Right lung (tissue), 5 donors: Measurements from ENCODE around the gene VWA8. TPM values are rescaled to one million over a fixed set of nuclear protein-coding genes. Genes with fewer than 3 reads are reported as not detected.
"Not testable (repeated sequence)": the region's sequence is repeated elsewhere in the genome, so short reads cannot be mapped to it uniquely, and the experiment has no call there.

Source experiments
- DNase-seq, 2 donors: peaks; one replicate each; pipeline ENCODE4 v3.0.0-alpha.2; 2013
- polyA plus RNA-seq, 5 donors: library from polyadenylated mRNA; unstranded; fragments of 120-200 nt; gene quantifications; one replicate each; pipeline versions ENCODE4 v1.2.1 to v1.2.3, GENCODE V29; 2013; ENCODE audit warnings: inconsistent platforms in 1 of 5, low replicate concordance in 1 of 5; ENCODE audit not compliant: insufficient read length in 5 of 5, insufficient read depth in 1 of 5

VWA8 gene
- polyA plus RNA-seq, 5 donors = 8.5 to 14.9 (median 13.9) TPM

- DNase-seq = not testable (repeated sequence)
These were observed 313.1 kb downstream of the VWA8 start for GRCh38 chr13:41647699-41648313.

DNA sequence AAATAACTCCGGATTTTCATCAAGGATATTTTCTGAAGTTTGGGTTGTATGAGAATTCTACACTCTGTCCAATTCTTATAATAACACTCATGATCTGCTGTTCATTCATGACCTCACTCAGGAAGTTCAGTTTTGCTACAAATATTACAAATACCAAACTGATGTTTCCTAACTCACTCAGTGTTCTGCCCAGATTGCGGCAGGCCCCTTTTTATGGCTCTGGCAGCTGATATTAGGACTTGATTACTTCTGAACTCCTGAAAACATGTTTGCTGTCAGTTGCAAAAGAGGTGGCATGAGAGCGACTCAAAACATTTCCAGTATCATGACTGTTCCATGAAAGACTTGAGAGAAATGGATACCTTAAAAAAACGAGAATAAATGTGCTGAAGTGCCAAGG lies 315.6 kb downstream of the VWA8 start:
- peak; percentile 64 to 72 for DNase-seq

DNA sequence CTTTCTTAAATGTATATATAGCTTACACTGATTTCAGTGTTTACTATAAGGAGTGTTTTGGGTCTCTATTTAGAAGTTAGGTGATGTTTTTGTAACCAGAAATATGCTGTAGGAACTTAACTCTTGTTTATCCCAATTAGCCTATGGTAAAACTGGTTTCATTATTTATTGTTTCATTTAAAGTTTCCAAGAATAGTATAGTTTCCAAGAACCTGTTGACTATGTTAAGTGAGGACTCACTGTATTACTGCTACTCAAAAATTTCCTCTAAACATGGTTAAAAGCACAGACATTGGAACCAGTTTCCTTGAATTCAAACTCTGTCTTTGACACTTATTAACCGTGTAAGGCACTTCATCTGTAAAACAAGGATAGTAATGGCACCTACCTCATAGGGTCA lies 316.2 kb downstream of the VWA8 start:
- no peak for DNase-seq

- no peak for DNase-seq
These were observed 317.4 kb downstream of the VWA8 start for GRCh38 chr13:41643507-41643906.

DNA sequence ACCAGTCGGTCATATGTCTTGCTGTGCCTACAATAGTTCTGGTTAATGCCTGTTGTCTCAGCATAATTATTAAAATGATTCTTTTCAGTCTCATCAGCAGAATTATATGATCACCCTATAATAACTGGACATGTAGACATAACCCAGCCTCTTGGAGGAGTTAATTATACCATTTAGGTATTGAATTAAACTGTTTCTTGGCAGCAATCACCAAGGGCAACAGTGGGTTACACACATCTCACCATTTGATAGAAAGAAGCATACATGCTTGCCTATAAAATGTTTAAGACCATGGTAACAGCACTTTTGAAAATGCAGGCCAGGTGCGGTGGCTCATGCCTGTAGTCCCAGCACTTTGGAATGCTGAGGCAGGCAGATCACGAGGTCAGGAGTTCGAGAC lies 318.9 kb downstream of the VWA8 start:
- DNase-seq = no peak

- no peak for DNase-seq
These were observed 319.5 kb downstream of the VWA8 start for GRCh38 chr13:41641429-41641828.

- no peak for DNase-seq
These were observed 320.7 kb downstream of the VWA8 start for GRCh38 chr13:41639955-41640780.

GRCh38 chr13:41639237-41639904 lies 321.5 kb downstream of the VWA8 start:
- DNase-seq = no peak

DNA sequence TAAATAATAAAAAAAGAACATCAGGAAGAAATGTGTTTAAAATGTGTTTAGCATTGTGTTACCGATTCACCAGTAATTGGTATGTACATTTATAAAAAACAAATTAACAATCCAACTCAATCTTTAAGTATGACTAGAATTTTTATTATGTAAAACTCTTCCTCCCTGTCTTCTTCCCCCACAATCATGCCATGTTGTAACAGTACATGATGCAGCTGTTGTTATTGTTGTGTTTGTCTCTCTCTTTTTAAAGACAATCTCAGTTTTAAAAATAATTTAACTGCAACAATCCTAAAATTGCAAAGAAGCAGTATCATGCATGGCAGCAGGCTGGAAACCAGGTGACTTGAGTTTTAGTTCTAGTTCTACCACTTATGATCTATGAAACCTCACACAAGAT lies 323.3 kb downstream of the VWA8 start:
- DNase-seq = no peak

DNA sequence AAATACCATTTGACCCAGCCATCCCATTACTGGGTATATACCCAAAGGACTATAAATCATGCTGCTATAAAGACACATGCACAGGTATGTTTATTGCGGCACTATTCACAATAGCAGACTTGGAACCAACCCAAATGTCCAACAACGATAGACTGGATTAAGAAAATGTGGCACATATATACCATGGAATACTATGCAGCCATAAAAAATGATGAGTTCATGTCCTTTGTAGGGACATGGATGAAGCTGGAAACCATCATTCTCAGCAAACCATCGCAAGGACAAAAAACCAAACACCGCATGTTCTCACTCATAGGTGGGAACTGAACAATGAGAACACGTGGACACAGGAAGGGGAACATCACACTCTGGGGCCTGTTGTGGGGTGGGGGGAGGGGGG lies 323.9 kb downstream of the VWA8 start:
- not testable (repeated sequence) for DNase-seq

DNA sequence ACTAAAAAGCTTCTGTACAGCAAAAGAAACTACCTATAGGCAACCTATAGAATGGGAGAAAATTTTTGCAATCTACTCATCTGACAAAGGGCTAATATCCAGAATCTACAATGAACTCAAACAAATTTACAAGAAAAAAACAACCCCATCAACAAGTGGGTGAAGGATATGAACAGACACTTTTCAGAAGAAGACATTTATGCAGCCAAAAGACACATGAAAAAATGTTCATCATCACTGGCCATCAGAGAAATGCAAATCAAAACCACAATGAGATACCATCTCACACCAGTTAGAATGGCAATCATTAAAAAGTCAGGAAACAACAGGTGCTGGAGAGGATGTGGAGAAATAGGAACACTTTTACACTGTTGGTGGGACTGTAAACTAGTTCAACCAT lies 324.3 kb downstream of the VWA8 start:
- DNase-seq = not testable (repeated sequence)

- no peak for DNase-seq
These were observed 326.5 kb downstream of the VWA8 start for GRCh38 chr13:41634407-41634806.

GRCh38 chr13:41633776-41634175 lies 327.1 kb downstream of the VWA8 start:
- DNase-seq = no peak

DNA sequence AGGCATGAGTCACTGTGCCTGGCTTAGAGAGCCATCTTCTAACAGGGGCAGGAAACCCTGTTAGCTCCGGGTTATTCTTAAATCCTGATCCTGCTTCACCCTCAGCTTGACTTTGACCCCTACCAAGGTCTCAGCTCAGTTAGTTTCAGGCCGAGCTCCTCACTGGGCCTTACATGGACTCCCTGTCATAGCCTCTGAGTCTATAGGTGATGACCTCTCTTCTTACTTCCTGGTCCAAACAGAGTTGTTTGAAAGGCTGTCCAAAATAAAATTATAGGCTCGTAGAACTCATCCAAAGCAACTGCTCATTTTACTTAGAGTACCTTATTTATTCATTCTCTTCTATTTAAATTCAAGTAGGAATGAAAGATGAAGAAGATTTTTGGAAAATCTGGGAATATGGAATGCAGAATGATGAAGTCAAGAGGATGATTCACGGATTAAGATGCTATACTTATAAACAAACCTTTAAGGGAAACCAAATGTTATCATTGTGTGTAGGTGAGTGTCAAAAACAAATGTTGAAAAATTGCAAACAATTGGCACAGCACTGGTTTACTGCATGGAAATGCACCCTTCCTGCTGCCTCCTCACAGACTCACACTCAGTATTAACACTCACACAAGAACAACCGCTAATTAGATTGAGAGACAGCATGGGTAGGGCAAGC lies 329.5 kb downstream of the VWA8 start:
- no peak for DNase-seq

- no peak for DNase-seq
These were observed 333.5 kb downstream of the VWA8 start for GRCh38 chr13:41627425-41627824.

DNA sequence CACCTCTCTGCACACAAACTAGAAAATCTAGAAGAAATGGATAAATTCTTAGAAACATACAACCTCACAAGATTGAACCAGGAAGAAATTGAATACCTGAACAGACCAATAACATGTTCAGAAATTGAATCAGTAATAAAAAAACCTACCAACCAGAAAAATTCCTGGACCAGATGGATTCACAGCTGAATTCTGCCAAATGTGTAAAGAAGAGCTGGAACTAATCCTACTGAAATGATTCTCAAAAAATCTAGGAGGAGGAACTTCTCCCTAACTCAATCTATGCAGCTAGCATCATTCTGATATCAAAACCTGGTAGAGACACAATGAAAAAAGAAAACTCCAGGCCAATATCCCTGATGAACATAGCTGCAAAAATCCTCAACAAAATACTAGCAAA lies 336.9 kb downstream of the VWA8 start:
- DNase-seq = no peak

DNA sequence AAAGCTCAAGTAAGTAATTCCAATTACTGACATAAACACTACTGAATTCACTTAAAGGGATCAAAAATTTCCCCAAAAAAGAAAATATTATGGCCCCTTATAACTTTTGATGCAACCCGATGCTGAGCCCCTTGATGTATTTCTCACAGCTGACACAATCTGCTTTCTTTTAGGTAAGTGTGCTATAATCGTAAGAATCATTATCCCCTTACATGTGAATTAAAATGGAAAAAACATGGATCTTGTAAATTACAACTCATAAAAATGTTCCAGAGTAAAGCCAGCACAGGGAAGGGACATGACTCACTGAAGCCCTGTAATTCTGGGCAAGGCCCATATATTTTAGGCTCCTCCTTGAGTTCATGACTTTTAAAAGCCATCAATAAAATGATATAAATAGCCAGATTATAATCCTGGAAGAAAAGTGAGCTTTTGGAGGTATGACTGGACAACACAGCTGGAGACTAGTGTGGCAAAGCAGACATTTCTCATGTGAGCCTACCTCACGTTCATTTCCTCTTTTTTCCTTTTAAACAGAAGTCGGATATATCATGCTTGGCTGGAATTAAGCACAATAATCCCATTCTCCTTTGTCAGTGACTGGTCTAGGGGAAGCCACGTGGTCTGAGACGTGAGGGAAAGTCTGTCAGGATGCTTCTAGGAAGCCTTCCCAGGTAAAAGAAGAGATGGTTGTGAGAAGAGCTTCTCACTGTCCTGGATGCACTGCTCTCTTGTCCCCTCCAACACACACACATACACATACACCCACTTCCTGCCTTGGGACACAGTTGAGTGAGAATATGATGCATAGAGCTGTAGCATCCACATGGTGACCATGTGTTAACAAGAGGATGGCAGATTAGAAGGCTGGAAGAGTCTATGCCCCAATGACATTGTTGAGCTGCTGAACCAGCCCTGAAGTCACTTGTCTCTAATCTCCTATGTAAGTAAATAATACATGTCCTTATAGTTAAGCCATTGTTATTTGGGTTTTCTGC lies 338.2 kb downstream of the VWA8 start:
- no peak for DNase-seq

DNA sequence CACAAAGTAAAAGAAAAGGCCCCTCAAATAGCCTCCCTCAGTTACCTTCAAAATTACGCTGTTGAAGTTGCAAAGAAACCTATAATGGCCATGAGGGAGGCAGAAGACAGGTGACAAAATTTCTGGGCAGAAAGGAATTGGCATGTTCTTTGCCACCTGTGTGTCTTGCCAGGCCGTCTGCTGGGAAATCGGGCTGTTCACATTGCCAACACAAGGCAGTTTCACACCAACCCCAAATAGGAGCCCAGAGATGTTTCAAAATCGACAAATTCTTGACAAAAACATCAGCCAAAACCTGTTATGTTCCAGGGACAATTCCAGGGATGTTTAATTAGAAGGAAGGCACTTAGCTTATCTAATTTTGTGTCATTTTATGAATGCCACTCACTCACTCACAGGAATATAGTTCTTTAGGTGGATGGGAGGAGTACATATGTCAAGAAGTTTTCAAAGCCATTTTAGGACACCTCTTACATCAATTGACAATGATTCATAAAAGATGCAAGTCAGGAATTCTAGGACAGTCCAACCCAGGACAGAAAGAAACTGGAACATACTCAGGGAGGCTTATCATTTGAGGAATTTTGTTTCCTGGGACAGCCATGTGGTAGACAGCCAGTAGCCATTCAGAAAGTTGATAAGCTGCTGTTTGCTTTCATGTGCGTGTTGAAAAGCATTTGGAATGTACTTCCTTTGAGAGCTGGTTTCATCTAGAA lies 339.0 kb downstream of the VWA8 start:
- DNase-seq = no peak

DNA sequence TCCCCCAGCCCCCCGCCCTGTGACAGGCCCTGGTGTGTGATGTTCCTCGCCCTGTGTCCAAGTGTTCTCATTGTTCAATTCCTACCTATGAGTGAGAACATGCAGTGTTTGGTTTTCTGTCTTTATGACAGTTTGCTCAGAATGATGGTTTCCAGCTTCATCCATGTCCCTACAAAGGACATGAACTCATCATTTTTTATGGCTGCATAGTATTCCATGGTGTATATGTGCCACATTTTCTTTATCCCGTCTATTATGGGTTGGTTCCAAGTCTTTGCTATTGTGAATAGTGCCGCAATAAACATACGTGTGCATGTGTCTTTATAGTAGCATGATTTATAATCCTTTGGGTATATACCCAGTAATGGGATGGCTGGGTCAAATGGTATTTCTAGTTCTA lies 343.3 kb downstream of the VWA8 start:
- DNase-seq = not testable (repeated sequence)

- no peak for DNase-seq
These were observed 344.8 kb downstream of the VWA8 start for GRCh38 chr13:41616151-41616550.

DNA sequence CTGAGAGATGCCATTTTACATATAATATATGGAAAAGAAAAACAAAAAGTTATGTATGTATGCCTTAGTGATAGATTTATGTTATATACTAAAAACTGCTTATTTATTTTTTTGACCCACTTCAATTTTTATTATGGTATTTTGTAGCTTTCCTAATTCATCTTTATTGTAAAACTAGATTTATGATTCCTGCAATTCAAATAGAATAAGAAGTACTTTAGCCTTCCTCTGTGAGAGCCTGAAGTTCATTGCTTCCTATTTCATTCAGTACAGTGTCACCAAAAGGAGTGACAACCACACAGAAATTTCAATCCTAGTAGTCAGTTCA lies 345.4 kb downstream of the VWA8 start:
- no peak for DNase-seq
